ENCODE measurements around the gene PCDH11Y. TPM values are rescaled to one million over a fixed set of nuclear protein-coding genes. Genes with fewer than 3 reads are reported as not detected.
"Not testable (repeated sequence)": the region's sequence is repeated elsewhere in the genome, so short reads cannot be mapped to it uniquely, and the experiment has no call there.

Gene PCDH11Y
- not detected for polyA plus RNA-seq (2012; ENCODE audit: insufficient read depth, insufficient read length, low read depth)

- H3K36me3 ChIP-seq; H3K27me3 ChIP-seq; DNase-seq; H3K4me3 ChIP-seq (ENCODE audit: low read depth, low read length); H3K4me1 ChIP-seq; H3K9me3 ChIP-seq: not testable (repeated sequence)
Observed at GRCh38 chrY:5000057-5000456, at the start of gene PCDH11Y. TSS of gene PCDH11Y (plus strand) at chrY:5000296. CDS start at chrY:5057100, 56,804 bp downstream.

GRCh38 chrY:4967894-4968293, 32.2 kb upstream of the PCDH11Y start:
- not testable (repeated sequence) for H3K4me3 ChIP-seq (ENCODE audit: low read depth, low read length); DNase-seq; H3K36me3 ChIP-seq; H3K9me3 ChIP-seq; H3K4me1 ChIP-seq; H3K27me3 ChIP-seq

- H3K36me3 ChIP-seq; H3K27me3 ChIP-seq; H3K9me3 ChIP-seq; H3K4me3 ChIP-seq (ENCODE audit: low read depth, low read length); DNase-seq; H3K4me1 ChIP-seq: not testable (repeated sequence)
Observed at GRCh38 chrY:4991743-4992400, 8.2 kb upstream of the PCDH11Y start.

- not testable (repeated sequence) for H3K36me3 ChIP-seq; DNase-seq; H3K4me1 ChIP-seq; H3K9me3 ChIP-seq; H3K4me3 ChIP-seq (ENCODE audit: low read depth, low read length); H3K27me3 ChIP-seq
Observed at GRCh38 chrY:4994892-4995291, 5.2 kb upstream of the PCDH11Y start.

GRCh38 chrY:5002476-5003184, 2.5 kb downstream of the PCDH11Y start:
- DNase-seq; H3K9me3 ChIP-seq; H3K4me1 ChIP-seq; H3K36me3 ChIP-seq; H3K4me3 ChIP-seq (ENCODE audit: low read depth, low read length); H3K27me3 ChIP-seq: not testable (repeated sequence)

GRCh38 chrY:5038972-5039523, 39.0 kb downstream of the PCDH11Y start:
- not testable (repeated sequence) for H3K4me3 ChIP-seq (ENCODE audit: low read depth, low read length); H3K36me3 ChIP-seq; DNase-seq; H3K27me3 ChIP-seq; H3K9me3 ChIP-seq; H3K4me1 ChIP-seq

GRCh38 chrY:5083017-5083416, 82.9 kb downstream of the PCDH11Y start:
- not testable (repeated sequence) for H3K9me3 ChIP-seq; H3K4me1 ChIP-seq; H3K36me3 ChIP-seq; DNase-seq; H3K4me3 ChIP-seq (ENCODE audit: low read depth, low read length); H3K27me3 ChIP-seq

GRCh38 chrY:5182998-5183397, 182.9 kb downstream of the PCDH11Y start:
- H3K4me3 ChIP-seq (ENCODE audit: low read depth, low read length); H3K27me3 ChIP-seq; H3K4me1 ChIP-seq; H3K36me3 ChIP-seq; H3K9me3 ChIP-seq; DNase-seq: not testable (repeated sequence)

GRCh38 chrY:5215116-5215515, 215.0 kb downstream of the PCDH11Y start:
- not testable (repeated sequence) for DNase-seq; H3K9me3 ChIP-seq; H3K4me3 ChIP-seq (ENCODE audit: low read depth, low read length); H3K27me3 ChIP-seq; H3K4me1 ChIP-seq; H3K36me3 ChIP-seq

GRCh38 chrY:5324931-5325330, 324.8 kb downstream of the PCDH11Y start:
- not testable (repeated sequence) for H3K9me3 ChIP-seq; H3K27me3 ChIP-seq; H3K36me3 ChIP-seq; H3K4me1 ChIP-seq; H3K4me3 ChIP-seq (ENCODE audit: low read depth, low read length); DNase-seq

GRCh38 chrY:5342220-5342619, 342.1 kb downstream of the PCDH11Y start:
- not testable (repeated sequence) for H3K9me3 ChIP-seq; H3K36me3 ChIP-seq; H3K27me3 ChIP-seq; H3K4me3 ChIP-seq (ENCODE audit: low read depth, low read length); H3K4me1 ChIP-seq; DNase-seq

GRCh38 chrY:5543705-5544104, 543.6 kb downstream of the PCDH11Y start:
- H3K4me3 ChIP-seq (ENCODE audit: low read depth, low read length); H3K27me3 ChIP-seq; DNase-seq; H3K36me3 ChIP-seq; H3K4me1 ChIP-seq; H3K9me3 ChIP-seq: not testable (repeated sequence)

GRCh38 chrY:5638589-5638988, 638.5 kb downstream of the PCDH11Y start:
- H3K4me1 ChIP-seq, H3K27me3 ChIP-seq: not testable (repeated sequence)

GRCh38 chrY:5679265-5679664, 679.2 kb downstream of the PCDH11Y start:
- DNase-seq = not testable (repeated sequence)

More at GRCh38 chrY:5638589-5638988, 638.5 kb downstream of the PCDH11Y start:
- not testable (repeated sequence) for DNase-seq; H3K4me3 ChIP-seq (ENCODE audit: low read depth, low read length); H3K9me3 ChIP-seq; H3K36me3 ChIP-seq

GRCh38 chrY:5708727-5709126, 708.6 kb downstream of the PCDH11Y start:
- not testable (repeated sequence) for H3K4me1 ChIP-seq; DNase-seq; H3K9me3 ChIP-seq; H3K36me3 ChIP-seq; H3K4me3 ChIP-seq (ENCODE audit: low read depth, low read length); H3K27me3 ChIP-seq

More at GRCh38 chrY:5679265-5679664, 679.2 kb downstream of the PCDH11Y start:
- H3K36me3 ChIP-seq; H3K27me3 ChIP-seq; H3K4me1 ChIP-seq; H3K4me3 ChIP-seq (ENCODE audit: low read depth, low read length); H3K9me3 ChIP-seq: not testable (repeated sequence)

- H3K4me3 ChIP-seq (ENCODE audit: low read depth, low read length); H3K27me3 ChIP-seq; H3K4me1 ChIP-seq; DNase-seq; H3K9me3 ChIP-seq; H3K36me3 ChIP-seq: not testable (repeated sequence)
Observed at GRCh38 chrY:5709788-5710381, 709.8 kb downstream of the PCDH11Y start.
